Type B pancreatic cell (in vitro differentiated cells): ENCODE data around the gene TBC1D21. TPM values are rescaled to one million over a fixed set of nuclear protein-coding genes. Genes with fewer than 3 reads are reported as not detected.

Experiments
- DNase-seq: peaks from one replicate; pipeline ENCODE4 v3.0.0; 2021; ENCODE audit warnings: mixed read lengths; ENCODE audit not compliant: unreplicated experiment; ENCODE audit errors: extremely low spot score
- H3K27ac Mint-ChIP-seq: 2 replicates; pipeline ENCODE4 v1.8.0; 2021; ENCODE audit warnings: mild to moderate bottlenecking, mixed read lengths
- H3K27me3 Mint-ChIP-seq: 2 replicates; pipeline ENCODE4 v1.8.0; 2021; ENCODE audit warnings: mixed read lengths
- H3K36me3 Mint-ChIP-seq: 2 replicates; pipeline ENCODE4 v1.8.0; 2021; ENCODE audit warnings: mixed read lengths
- H3K4me1 Mint-ChIP-seq: one replicate; pipeline ENCODE4 v1.8.0; 2021; ENCODE audit warnings: mixed read lengths; ENCODE audit not compliant: unreplicated experiment
- H3K4me3 Mint-ChIP-seq: 2 replicates; pipeline ENCODE4 v1.8.0; 2021; ENCODE audit warnings: mild to moderate bottlenecking, mixed read lengths
- H3K9me3 Mint-ChIP-seq: 2 replicates; pipeline ENCODE4 v1.8.0; 2021; ENCODE audit warnings: mixed read lengths
- CTCF ChIP-seq: fragments of 200-600 bp; sonication (generic); conservative IDR thresholded peaks from 2 replicates; pipeline ENCODE4 v1.5.0; 2021; ENCODE audit warnings: antibody characterized with exemption, mild to moderate bottlenecking
- long read RNA-seq: library from polyadenylated mRNA; unstranded; transcript quantifications from one replicate; pipeline ENCODE4 v2.0.0, GENCODE V29; 2020
- total RNA-seq: library from RNA; stranded (reverse); gene quantifications from 2 replicates; pipeline ENCODE4 v1.2.1, GENCODE V29; 2021; ENCODE audit warnings: low replicate concordance

Gene TBC1D21
- total RNA-seq = not detected in 2 replicates
- long read RNA-seq = 0 reads

GRCh38 chr15:73873456-73873855 is at the start of gene TBC1D21:
Gene TBC1D21 (plus strand): TSS chr15:73873564. CDS start chr15:73873710, 146 bp downstream.
- H3K27ac Mint-ChIP-seq = no peak within 1 kb of the TSS
- no peaks in the 10 kb centered on the region for H3K4me1 Mint-ChIP-seq
- no peak within 1 kb of the TSS for H3K4me3 Mint-ChIP-seq
- no peaks in the 10 kb centered on the region for H3K9me3 Mint-ChIP-seq
- H3K36me3 Mint-ChIP-seq = no peaks in the 10 kb centered on the region
- TF ChIP-seq CTCF = no peak
- peak; percentile 42 for DNase-seq
- peaks cover 51% of the 10 kb centered on the region for H3K27me3 Mint-ChIP-seq

- DNase-seq = no peak
- Mint-ChIP-seq H3K4me3 (no peak overlapping the region), H3K9me3 (no peaks in the 10 kb centered on the region), H3K36me3 (no peaks in the 10 kb centered on the region), H3K27me3 (peaks cover 42% of the 10 kb centered on the region), H3K27ac (no peak overlapping the region), H3K4me1 (no peaks in the 10 kb centered on the region)
- no peak for TF ChIP-seq CTCF
Measured at GRCh38 chr15:73826711-73827251, 46.6 kb upstream of the TBC1D21 start.

- DNase-seq = no peak
- Mint-ChIP-seq H3K27ac (no peak overlapping the region), H3K36me3 (no peaks in the 10 kb centered on the region), H3K27me3 (peaks cover 61% of the 10 kb centered on the region), H3K9me3 (no peaks in the 10 kb centered on the region), H3K4me1 (no peaks in the 10 kb centered on the region), H3K4me3 (no peak overlapping the region)
- TF ChIP-seq CTCF = no peak
Measured at GRCh38 chr15:73829523-73829922, 43.8 kb upstream of the TBC1D21 start.

GRCh38 chr15:73832657-73833056 is 40.7 kb upstream of the TBC1D21 start:
- no peak overlapping the region for H3K27ac Mint-ChIP-seq
- TF ChIP-seq CTCF = no peak
- H3K4me3 Mint-ChIP-seq = no peak overlapping the region
- no peaks in the 10 kb centered on the region for H3K36me3 Mint-ChIP-seq
- no peaks in the 10 kb centered on the region for H3K9me3 Mint-ChIP-seq
- DNase-seq = no peak
- H3K27me3 Mint-ChIP-seq = peaks cover 80% of the 10 kb centered on the region
- H3K4me1 Mint-ChIP-seq = no peaks in the 10 kb centered on the region

GRCh38 chr15:73836845-73837244 is 36.5 kb upstream of the TBC1D21 start:
- no peaks in the 10 kb centered on the region for H3K36me3 Mint-ChIP-seq
- H3K27ac Mint-ChIP-seq = no peak overlapping the region
- no peak for DNase-seq
- no peaks in the 10 kb centered on the region for H3K9me3 Mint-ChIP-seq
- peaks cover 86% of the 10 kb centered on the region for H3K27me3 Mint-ChIP-seq
- H3K4me1 Mint-ChIP-seq = no peaks in the 10 kb centered on the region
- no peak overlapping the region for H3K4me3 Mint-ChIP-seq
- TF ChIP-seq CTCF = no peak
